ENCODE data around the gene TSSK2.

- TF ChIP-seq EP300 (IDR thresholded peaks at IDR 0.05; ENCODE audit: borderline replicate concordance): no peak
- no peak for TF ChIP-seq REST (IDR thresholded peaks at IDR 0.05; ENCODE audit: low read depth)
These were observed 23.4 kb upstream of the TSSK2 start for GRCh38 chr22:19107730-19108074.

Data from Ishikawa (cell line).